ENCODE results near the gene DACH1. TPM values are rescaled to one million over a fixed set of nuclear protein-coding genes. Genes with fewer than 3 reads are reported as not detected.
"Not testable (repeated sequence)": the region's sequence is repeated elsewhere in the genome, so short reads cannot be mapped to it uniquely, and the experiment has no call there.

Gene DACH1
- total and polyA plus RNA-seq, 2 donors (not counting 3 experiments of a cell fraction or from before 2014, with no cell fraction given): 8.6 to 28.3 TPM

DNA sequence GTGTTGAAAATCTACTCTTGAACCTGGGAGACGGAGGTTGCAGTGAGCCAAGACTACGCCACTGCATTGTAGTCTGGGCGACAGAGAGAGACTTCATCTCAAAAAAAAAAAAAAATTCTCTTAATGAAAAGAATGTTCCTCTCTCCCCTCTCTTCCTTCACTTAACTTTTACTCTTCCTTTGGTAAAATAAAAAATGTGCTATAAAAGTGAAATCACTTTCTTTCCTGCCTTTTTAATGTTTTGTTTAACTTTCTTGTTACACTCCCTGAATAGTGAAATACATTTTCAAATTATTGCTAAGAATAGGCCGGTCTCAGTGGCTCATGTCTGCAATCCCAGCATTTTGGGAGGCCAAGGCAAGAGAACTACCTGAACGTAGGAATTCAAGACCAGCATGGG, 86.5 kb downstream of the DACH1 start:
- H3K9me3 ChIP-seq (replicated peaks; ENCODE audit: control insufficient read depth, insufficient read depth, low read length): no peaks in the 10 kb centered on the region
- H3K4me3 ChIP-seq (replicated peaks in 1 of 3; ENCODE audit: insufficient read depth in 1 of 3, low read depth in 1 of 3, low read length in 3 of 3): no peak overlapping the region
- dilution Hi-C loops (cut with MboI; ENCODE audit: extremely low pct_ligation_motif_present, low sequenced_read_pairs) (no loop called here), intact Hi-C loops (cut with micrococcal nuclease) (no loop called here)
- H3K4me1 ChIP-seq (ENCODE audit: control insufficient read depth, extremely low read depth, insufficient read depth, low read length): peaks cover 6% of the 10 kb centered on the region
- H2AFZ ChIP-seq (ENCODE audit: low read depth, low read length): no peak overlapping the region
- DNase-seq (ENCODE audit: low read depth, low spot score): no peak
- H3K27ac ChIP-seq (ENCODE audit: insufficient read depth, low read depth, low read length): no peak overlapping the region
- no peak for FAIRE-seq
- CTCF ChIA-PET: no interaction called here
- H3K79me2 ChIP-seq (ENCODE audit: control insufficient read depth, insufficient read depth, low read length): no peaks in the 10 kb centered on the region
- POLR2A ChIA-PET: no interaction called here
- TF ChIP-seq GATA2 (IDR thresholded peaks at IDR 0.05; ENCODE audit: insufficient read depth, insufficient read length, low read depth, low read length): no peak
- no peak for TF ChIP-seq MYC (IDR thresholded peaks at IDR 0.05; ENCODE audit: low read depth, low read length)
- TF ChIP-seq, protein P1, sequence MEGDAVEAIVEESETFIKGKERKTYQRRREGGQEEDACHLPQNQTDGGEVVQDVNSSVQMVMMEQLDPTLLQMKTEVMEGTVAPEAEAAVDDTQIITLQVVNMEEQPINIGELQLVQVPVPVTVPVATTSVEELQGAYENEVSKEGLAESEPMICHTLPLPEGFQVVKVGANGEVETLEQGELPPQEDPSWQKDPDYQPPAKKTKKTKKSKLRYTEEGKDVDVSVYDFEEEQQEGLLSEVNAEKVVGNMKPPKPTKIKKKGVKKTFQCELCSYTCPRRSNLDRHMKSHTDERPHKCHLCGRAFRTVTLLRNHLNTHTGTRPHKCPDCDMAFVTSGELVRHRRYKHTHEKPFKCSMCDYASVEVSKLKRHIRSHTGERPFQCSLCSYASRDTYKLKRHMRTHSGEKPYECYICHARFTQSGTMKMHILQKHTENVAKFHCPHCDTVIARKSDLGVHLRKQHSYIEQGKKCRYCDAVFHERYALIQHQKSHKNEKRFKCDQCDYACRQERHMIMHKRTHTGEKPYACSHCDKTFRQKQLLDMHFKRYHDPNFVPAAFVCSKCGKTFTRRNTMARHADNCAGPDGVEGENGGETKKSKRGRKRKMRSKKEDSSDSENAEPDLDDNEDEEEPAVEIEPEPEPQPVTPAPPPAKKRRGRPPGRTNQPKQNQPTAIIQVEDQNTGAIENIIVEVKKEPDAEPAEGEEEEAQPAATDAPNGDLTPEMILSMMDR (IDR thresholded peaks at IDR 0.05; ENCODE audit: extremely low read depth in 1 of 2, insufficient read depth in 1 of 2, low read depth in 1 of 2, low read length in 2 of 2): no peak
- no peak for TF ChIP-seq EZH2 (IDR thresholded peaks at IDR 0.05; ENCODE audit: borderline replicate concordance, low read depth, low read length, severe bottlenecking)
- no peak for TF ChIP-seq POLR2A (IDR thresholded peaks at IDR 0.05; ENCODE audit: low read depth, low read length)
- TF ChIP-seq FOS (IDR thresholded peaks at IDR 0.05; ENCODE audit: borderline replicate concordance, insufficient read depth, low read length): no peak
- TF ChIP-seq JUN (IDR thresholded peaks at IDR 0.05; ENCODE audit: borderline replicate concordance, insufficient read depth, insufficient read length, low read depth): no peak
- TF ChIP-seq, protein P2, sequence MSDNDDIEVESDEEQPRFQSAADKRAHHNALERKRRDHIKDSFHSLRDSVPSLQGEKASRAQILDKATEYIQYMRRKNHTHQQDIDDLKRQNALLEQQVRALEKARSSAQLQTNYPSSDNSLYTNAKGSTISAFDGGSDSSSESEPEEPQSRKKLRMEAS (IDR thresholded peaks at IDR 0.05; ENCODE audit: insufficient read depth, insufficient read length): no peak
- TF ChIP-seq POLR2AphosphoS5 (IDR thresholded peaks at IDR 0.05; ENCODE audit: insufficient read depth, low read depth, low read length): no peak
- H3K27me3 ChIP-seq (ENCODE audit: control insufficient read depth in 2 of 2, insufficient read depth in 2 of 2, low read length in 2 of 2): no peaks in the 10 kb centered on the region
- H3K9ac ChIP-seq (replicated peaks; ENCODE audit: extremely low read depth, insufficient read depth, low read length): no peak overlapping the region
- H4K20me1 ChIP-seq (replicated peaks; ENCODE audit: control insufficient read depth, extremely low read depth, insufficient read depth, low read length): no peaks in the 10 kb centered on the region
- peaks cover 2% of the 10 kb centered on the region for H3K9me1 ChIP-seq (replicated peaks; ENCODE audit: control insufficient read depth, extremely low read depth, insufficient read depth, low read length)
- no peak overlapping the region for H3K4me2 ChIP-seq (ENCODE audit: insufficient read depth, low read length)
- H3K36me3 ChIP-seq (ENCODE audit: control insufficient read depth in 2 of 2, extremely low read depth in 1 of 2, insufficient read depth in 2 of 2, low read length in 2 of 2): no peaks in the 10 kb centered on the region
- BruUV-seq (replicated peaks): no TSS peak

DNA sequence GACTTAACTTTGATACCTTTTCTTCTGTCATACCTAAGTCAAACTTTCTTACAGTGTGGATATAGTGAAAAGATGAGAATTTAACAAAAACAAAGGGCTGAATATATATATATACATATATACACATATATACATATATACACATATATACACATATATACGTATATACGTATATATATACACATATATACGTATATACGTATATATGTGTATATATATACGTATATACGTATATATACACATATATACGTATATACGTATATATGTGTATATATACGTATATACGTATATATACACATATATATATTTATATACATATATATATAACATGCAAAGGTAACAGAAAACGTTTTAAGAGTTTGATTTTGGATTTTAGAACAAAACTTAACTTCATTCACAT, 88.0 kb downstream of the DACH1 start:
- H4K20me1 ChIP-seq (replicated peaks; ENCODE audit: control insufficient read depth, extremely low read depth, insufficient read depth, low read length); H3K4me2 ChIP-seq (ENCODE audit: insufficient read depth, low read length); H3K9me1 ChIP-seq (replicated peaks; ENCODE audit: control insufficient read depth, extremely low read depth, insufficient read depth, low read length); BruUV-seq (replicated peaks); CTCF ChIA-PET; FAIRE-seq; H2AFZ ChIP-seq (ENCODE audit: low read depth, low read length); H3K4me3 ChIP-seq (replicated peaks in 1 of 3; ENCODE audit: insufficient read depth in 1 of 3, low read depth in 1 of 3, low read length in 3 of 3); H3K79me2 ChIP-seq (ENCODE audit: control insufficient read depth, insufficient read depth, low read length); POLR2A ChIA-PET; H3K4me1 ChIP-seq (ENCODE audit: control insufficient read depth, extremely low read depth, insufficient read depth, low read length); dilution Hi-C loops (cut with MboI; ENCODE audit: extremely low pct_ligation_motif_present, low sequenced_read_pairs); H3K27ac ChIP-seq (ENCODE audit: insufficient read depth, low read depth, low read length); DNase-seq (ENCODE audit: low read depth, low spot score); H3K27me3 ChIP-seq (ENCODE audit: control insufficient read depth in 2 of 2, insufficient read depth in 2 of 2, low read length in 2 of 2); H3K9ac ChIP-seq (replicated peaks; ENCODE audit: extremely low read depth, insufficient read depth, low read length); H3K36me3 ChIP-seq (ENCODE audit: control insufficient read depth in 2 of 2, extremely low read depth in 1 of 2, insufficient read depth in 2 of 2, low read length in 2 of 2); H3K9me3 ChIP-seq (replicated peaks; ENCODE audit: control insufficient read depth, insufficient read depth, low read length): not testable (repeated sequence)
- intact Hi-C loops (cut with micrococcal nuclease): loop anchor here (5.0 to 10.0 kb wide), 2 partner anchors 88 to 534 kb away; partner anchors contain the start of gene DACH1

Measured in endothelial cell of umbilical vein (primary cell).